Activated CD4-positive, alpha-beta T cell treated with anti-CD3 and anti-CD28 coated beads for 4 hours (primary cell): Measurements from ENCODE around the gene SCUBE1.

Experiments
- DNase-seq, 2 donors: peaks; one replicate each; pipeline ENCODE4 v3.0.0-alpha.2; 2020

SCUBE1 gene

DNA sequence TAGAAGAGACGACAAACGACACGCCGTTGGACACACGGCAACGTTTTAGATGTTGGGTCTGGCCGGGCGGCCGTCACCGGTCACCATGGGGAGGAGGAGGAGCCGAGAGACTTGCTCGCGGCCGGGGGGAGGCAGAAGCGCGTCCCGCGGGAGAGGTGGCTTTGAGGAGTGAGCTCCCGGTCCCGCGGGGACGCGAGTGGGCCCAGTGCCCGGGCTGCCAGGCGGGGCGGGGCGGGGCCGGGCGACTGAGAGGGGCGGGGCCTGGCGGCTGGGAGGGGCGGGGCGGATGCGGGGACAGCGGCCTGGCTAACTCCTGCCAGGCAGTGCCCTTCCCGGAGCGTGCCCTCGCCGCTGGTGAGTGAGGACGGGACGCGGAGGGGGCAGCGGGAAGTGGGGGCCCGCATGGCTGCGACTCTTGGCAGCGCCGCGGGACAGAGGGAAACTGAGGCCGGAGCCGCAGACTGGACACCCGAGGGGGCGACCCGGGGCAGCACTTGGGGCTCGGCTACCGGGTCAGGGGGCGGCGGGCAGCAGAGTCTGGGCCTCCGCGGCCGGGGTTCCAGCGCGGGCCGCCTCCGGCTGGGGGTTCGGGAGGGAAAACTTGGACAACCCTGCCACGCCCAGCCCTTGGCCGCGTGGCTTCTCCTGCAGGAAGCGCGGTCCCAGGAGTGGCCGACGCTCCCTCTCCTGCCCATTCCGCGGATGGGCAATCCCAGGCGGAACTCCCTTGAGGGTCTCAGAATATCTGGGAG is 191.7 kb downstream of the SCUBE1 start, which contains the start of gene TSPO:
Gene TSPO, plus strand, starts transcription at position 309 of the 752 bp plus-strand sequence. CDS start 7,680 bp downstream, outside the sequence.
- peak; percentile 51 to 60 for DNase-seq

- no peak for DNase-seq
Measured at GRCh38 chr22:43150731-43151206, 192.4 kb downstream of the SCUBE1 start.

DNA sequence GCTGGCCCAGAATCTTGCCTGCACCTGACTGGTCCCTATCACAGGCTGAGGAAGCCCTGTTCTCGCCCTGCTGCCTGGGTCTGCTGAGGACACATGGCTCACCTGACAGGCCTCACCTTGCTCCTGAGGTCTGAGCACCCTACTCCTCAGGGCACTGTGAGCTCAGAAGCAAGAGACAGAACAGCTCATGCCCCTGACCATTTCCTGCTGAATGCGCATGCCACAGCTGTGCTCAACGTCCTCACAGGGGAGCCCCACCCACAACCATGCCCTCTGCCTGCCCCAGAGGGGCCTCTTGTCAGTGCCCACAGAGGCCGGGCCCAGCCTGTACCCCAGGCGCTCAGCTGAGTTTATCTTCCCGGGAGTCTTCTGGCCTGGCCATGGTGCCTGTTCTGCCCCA is 194.6 kb downstream of the SCUBE1 start:
- DNase-seq: no peak

DNA sequence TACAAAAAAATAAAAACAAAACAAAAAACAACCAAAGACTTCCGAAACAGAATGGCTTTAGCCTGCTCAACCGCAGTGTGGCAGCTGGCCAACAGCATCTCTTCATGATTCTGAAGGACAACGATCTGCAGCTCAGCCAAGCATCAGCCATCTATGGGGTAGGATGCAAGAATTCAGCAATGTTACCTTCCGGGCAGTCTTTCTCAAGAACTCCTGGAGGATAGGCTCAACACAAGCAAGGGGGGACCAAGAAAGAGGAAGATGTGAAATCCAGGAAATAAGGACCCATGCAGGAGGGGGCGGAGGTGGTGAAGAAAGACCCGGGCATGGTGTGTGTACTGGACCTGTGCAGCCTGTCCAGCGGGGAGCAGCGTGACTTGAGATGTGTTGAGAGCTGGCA is 195.4 kb downstream of the SCUBE1 start:
- DNase-seq: no peak
